ENCODE data around the gene ITLN1. TPM values are rescaled to one million over a fixed set of nuclear protein-coding genes. Genes with fewer than 3 reads are reported as not detected.

Gene ITLN1
- total and polyA plus RNA-seq, 2 experiments from 2014 or later, result 9.0 to 34.9 TPM

- Histone ChIP-seq H3K27ac (no peak overlapping the region), H3K79me2 (no peaks in the 10 kb centered on the region), H3K36me3 (replicated peaks; ENCODE audit: insufficient read depth, low read depth) (no peaks in the 10 kb centered on the region), H3K27me3 (no peaks in the 10 kb centered on the region), H2AFZ (no peak overlapping the region), H3K4me3 (no peak overlapping the region), H4K20me1 (ENCODE audit: insufficient read depth, poor library complexity, severe bottlenecking) (no peaks in the 10 kb centered on the region), H3K9me2 (replicated peaks; ENCODE audit: insufficient read depth) (no peaks in the 10 kb centered on the region), H3K9me3 (ENCODE audit: low read depth) (no peaks in the 10 kb centered on the region), H3K4me1 (ENCODE audit: insufficient read depth) (no peaks in the 10 kb centered on the region), H3K4me2 (no peak overlapping the region)
- WGBS (ENCODE audit: low lambda C conversion rate, missing lambda C conversion rate), result 67% methylated on average over 2 of the region's 2 CpGs
- TF ChIP-seq EZH2 (IDR thresholded peaks at IDR 0.05; ENCODE audit: borderline replicate concordance) (no peak), EZH2phosphoT487 (IDR thresholded peaks at IDR 0.05; ENCODE audit: low read depth, severe bottlenecking, unreplicated experiment) (no peak)
- TF ChIP-seq, protein P1, sequence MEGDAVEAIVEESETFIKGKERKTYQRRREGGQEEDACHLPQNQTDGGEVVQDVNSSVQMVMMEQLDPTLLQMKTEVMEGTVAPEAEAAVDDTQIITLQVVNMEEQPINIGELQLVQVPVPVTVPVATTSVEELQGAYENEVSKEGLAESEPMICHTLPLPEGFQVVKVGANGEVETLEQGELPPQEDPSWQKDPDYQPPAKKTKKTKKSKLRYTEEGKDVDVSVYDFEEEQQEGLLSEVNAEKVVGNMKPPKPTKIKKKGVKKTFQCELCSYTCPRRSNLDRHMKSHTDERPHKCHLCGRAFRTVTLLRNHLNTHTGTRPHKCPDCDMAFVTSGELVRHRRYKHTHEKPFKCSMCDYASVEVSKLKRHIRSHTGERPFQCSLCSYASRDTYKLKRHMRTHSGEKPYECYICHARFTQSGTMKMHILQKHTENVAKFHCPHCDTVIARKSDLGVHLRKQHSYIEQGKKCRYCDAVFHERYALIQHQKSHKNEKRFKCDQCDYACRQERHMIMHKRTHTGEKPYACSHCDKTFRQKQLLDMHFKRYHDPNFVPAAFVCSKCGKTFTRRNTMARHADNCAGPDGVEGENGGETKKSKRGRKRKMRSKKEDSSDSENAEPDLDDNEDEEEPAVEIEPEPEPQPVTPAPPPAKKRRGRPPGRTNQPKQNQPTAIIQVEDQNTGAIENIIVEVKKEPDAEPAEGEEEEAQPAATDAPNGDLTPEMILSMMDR (IDR thresholded peaks at IDR 0.05; ENCODE audit: poor library complexity), result no peak
- no peak for DNase-seq (ENCODE audit: low spot score)
These were observed 6.5 kb upstream of the ITLN1 start for GRCh38 chr1:160891474-160891873.

GRCh38 chr1:160888926-160889325 is 3.9 kb upstream of the ITLN1 start:
- H3K36me3 ChIP-seq (replicated peaks; ENCODE audit: insufficient read depth, low read depth), result no peaks in the 10 kb centered on the region
- H3K79me2 ChIP-seq, result no peaks in the 10 kb centered on the region
- no peak overlapping the region for H3K27ac ChIP-seq
- no peaks in the 10 kb centered on the region for H3K9me3 ChIP-seq (ENCODE audit: low read depth)
- H3K27me3 ChIP-seq, result no peaks in the 10 kb centered on the region
- no peak for DNase-seq (ENCODE audit: low spot score)
- no peaks in the 10 kb centered on the region for H4K20me1 ChIP-seq (ENCODE audit: insufficient read depth, poor library complexity, severe bottlenecking)
- no peak overlapping the region for H3K4me3 ChIP-seq
- H3K9me2 ChIP-seq (replicated peaks; ENCODE audit: insufficient read depth), result no peaks in the 10 kb centered on the region
- no peak overlapping the region for H3K4me2 ChIP-seq
- 41% methylated on average over 2 of the region's 2 CpGs for WGBS (ENCODE audit: low lambda C conversion rate, missing lambda C conversion rate)
- TF ChIP-seq, protein P1 (IDR thresholded peaks at IDR 0.05; ENCODE audit: poor library complexity), result no peak
- TF ChIP-seq EZH2phosphoT487 (IDR thresholded peaks at IDR 0.05; ENCODE audit: low read depth, severe bottlenecking, unreplicated experiment) (no peak), EZH2 (IDR thresholded peaks at IDR 0.05; ENCODE audit: borderline replicate concordance) (no peak)
- no peak overlapping the region for H2AFZ ChIP-seq
- peaks cover 4% of the 10 kb centered on the region for H3K4me1 ChIP-seq (ENCODE audit: insufficient read depth)

DNA sequence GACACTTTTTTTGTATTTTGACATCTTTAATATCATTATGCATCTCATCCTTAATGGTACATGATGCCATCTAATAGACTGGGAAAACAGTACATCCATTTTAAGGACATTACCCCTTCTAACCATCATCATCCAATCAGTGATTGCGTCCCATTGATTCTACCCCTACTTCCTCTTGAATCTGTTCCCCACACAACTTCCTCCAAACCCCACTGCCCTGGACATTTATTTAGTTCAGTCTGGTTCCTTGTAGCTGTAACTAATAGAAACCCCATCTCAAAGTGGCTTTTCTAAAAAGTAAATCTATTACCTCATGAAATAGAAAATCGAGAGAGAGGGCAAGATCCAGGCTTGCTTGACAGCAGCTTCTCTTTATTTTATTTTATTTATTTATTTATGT is 2.1 kb upstream of the ITLN1 start:
- H3K27ac ChIP-seq, result no peak overlapping the region
- H4K20me1 ChIP-seq (ENCODE audit: insufficient read depth, poor library complexity, severe bottlenecking), result no peaks in the 10 kb centered on the region
- H3K36me3 ChIP-seq (replicated peaks; ENCODE audit: insufficient read depth, low read depth), result no peaks in the 10 kb centered on the region
- H2AFZ ChIP-seq, result no peak overlapping the region
- peaks cover 6% of the 10 kb centered on the region for H3K4me1 ChIP-seq (ENCODE audit: insufficient read depth)
- no peak for DNase-seq (ENCODE audit: low spot score)
- H3K4me2 ChIP-seq, result no peak overlapping the region
- WGBS (ENCODE audit: low lambda C conversion rate, missing lambda C conversion rate), result 92% methylated on average over 2 of the region's 2 CpGs
- H3K9me2 ChIP-seq (replicated peaks; ENCODE audit: insufficient read depth), result no peaks in the 10 kb centered on the region
- TF ChIP-seq, protein P1 (IDR thresholded peaks at IDR 0.05; ENCODE audit: poor library complexity), result no peak
- no peak for TF ChIP-seq EZH2phosphoT487 (IDR thresholded peaks at IDR 0.05; ENCODE audit: low read depth, severe bottlenecking, unreplicated experiment)
- TF ChIP-seq EZH2 (IDR thresholded peaks at IDR 0.05; ENCODE audit: borderline replicate concordance), result no peak
- no peaks in the 10 kb centered on the region for H3K79me2 ChIP-seq
- H3K4me3 ChIP-seq, result no peak overlapping the region
- no peaks in the 10 kb centered on the region for H3K27me3 ChIP-seq
- no peaks in the 10 kb centered on the region for H3K9me3 ChIP-seq (ENCODE audit: low read depth)

- H3K27me3 ChIP-seq, result no peaks in the 10 kb centered on the region
- H3K4me2 ChIP-seq, result no peak overlapping the region
- H3K36me3 ChIP-seq (replicated peaks; ENCODE audit: insufficient read depth, low read depth), result no peaks in the 10 kb centered on the region
- H3K9me3 ChIP-seq (ENCODE audit: low read depth), result no peaks in the 10 kb centered on the region
- TF ChIP-seq EZH2phosphoT487 (IDR thresholded peaks at IDR 0.05; ENCODE audit: low read depth, severe bottlenecking, unreplicated experiment) (no peak), EZH2 (IDR thresholded peaks at IDR 0.05; ENCODE audit: borderline replicate concordance) (no peak)
- TF ChIP-seq, protein P1 (IDR thresholded peaks at IDR 0.05; ENCODE audit: poor library complexity), result no peak
- no peaks in the 10 kb centered on the region for H3K79me2 ChIP-seq
- H3K4me1 ChIP-seq (ENCODE audit: insufficient read depth), result peaks cover 6% of the 10 kb centered on the region
- H3K9me2 ChIP-seq (replicated peaks; ENCODE audit: insufficient read depth), result no peaks in the 10 kb centered on the region
- 76% methylated on average over 6 of the region's 6 CpGs for WGBS (ENCODE audit: low lambda C conversion rate, missing lambda C conversion rate)
- H3K4me3 ChIP-seq, result no peak overlapping the region
- H4K20me1 ChIP-seq (ENCODE audit: insufficient read depth, poor library complexity, severe bottlenecking), result no peaks in the 10 kb centered on the region
- DNase-seq (ENCODE audit: low spot score), result no peak
- no peak overlapping the region for H3K27ac ChIP-seq
- H2AFZ ChIP-seq, result no peak overlapping the region
These were observed 401 bp downstream of the ITLN1 start for GRCh38 chr1:160884579-160884978.

Measured in hepatocyte (in vitro differentiated cells).